Effector memory CD4-positive, alpha-beta T cell (primary cell): ENCODE data around the gene LAIR1.
A peak's percentile ranks its signal among the peaks of the same experiment; 100 is the strongest.
"Not testable (repeated sequence)": the region's sequence is repeated elsewhere in the genome, so short reads cannot be mapped to it uniquely, and the experiment has no call there.

Source experiments
- DNase-seq, 3 donors: peaks; one replicate each; pipeline ENCODE4 v3.0.0-alpha.2; 2020
- H3K27ac ChIP-seq: 2 replicates; pipeline ENCODE4 v1.7.0; 2013; ENCODE audit warnings: mild to moderate bottlenecking, low read length, moderate library complexity; ENCODE audit not compliant: insufficient read depth, poor library complexity, severe bottlenecking
- H3K27me3 ChIP-seq: replicated peaks from 2 replicates; pipeline ENCODE4 v1.7.0; 2013; ENCODE audit warnings: mild to moderate bottlenecking, low read length; ENCODE audit not compliant: insufficient read depth, control insufficient read depth, poor library complexity, severe bottlenecking
- H3K36me3 ChIP-seq: 2 replicates; pipeline ENCODE4 v1.7.0; 2013; ENCODE audit warnings: mild to moderate bottlenecking, low read length, moderate library complexity; ENCODE audit not compliant: control insufficient read depth, insufficient read depth
- H3K4me1 ChIP-seq: 2 replicates; pipeline ENCODE4 v1.7.0; 2013; ENCODE audit warnings: low read length, mild to moderate bottlenecking; ENCODE audit not compliant: control insufficient read depth, insufficient read depth, poor library complexity, severe bottlenecking
- H3K4me3 ChIP-seq: 2 replicates; pipeline ENCODE4 v1.7.0; 2013; ENCODE audit warnings: low read length, low read depth, mild to moderate bottlenecking; ENCODE audit not compliant: insufficient read depth, poor library complexity, severe bottlenecking
- H3K9me3 ChIP-seq: 2 replicates; pipeline ENCODE4 v1.7.0; 2013; ENCODE audit warnings: mild to moderate bottlenecking, low read length, moderate library complexity; ENCODE audit not compliant: control insufficient read depth

Gene LAIR1

DNA sequence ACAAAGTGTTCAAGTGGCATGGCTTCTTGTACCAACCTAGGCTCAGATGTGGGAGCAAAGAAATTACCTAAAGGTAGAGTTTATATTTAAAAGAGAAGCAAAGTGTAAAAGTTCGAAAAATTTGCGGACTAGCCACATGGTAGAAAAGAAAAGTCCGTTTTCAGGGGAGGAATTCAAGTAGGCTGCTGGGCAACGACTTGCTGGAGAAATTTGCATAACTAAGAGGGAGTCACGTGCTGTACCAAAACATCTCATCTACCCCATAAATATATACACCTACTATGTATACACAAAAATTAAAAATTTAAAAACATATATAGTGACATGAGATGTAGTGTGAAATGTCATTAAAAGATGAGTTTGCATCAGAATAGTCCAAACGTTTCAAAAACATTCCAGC lies 2.1 kb upstream of the LAIR1 start:
- Histone ChIP-seq H3K4me3 (no peak overlapping the region), H3K4me1 (peaks cover 40% of the 10 kb centered on the region), H3K27ac (no peak overlapping the region), H3K9me3 (no peaks in the 10 kb centered on the region), H3K27me3 (no peaks in the 10 kb centered on the region), H3K36me3 (no peaks in the 10 kb centered on the region)
- DNase-seq = no peak

GRCh38 chr19:54365798-54366197 lies 1.1 kb upstream of the LAIR1 start:
- H3K4me3 ChIP-seq, DNase-seq, H3K9me3 ChIP-seq, H3K27ac ChIP-seq, H3K36me3 ChIP-seq, H3K27me3 ChIP-seq: not testable (repeated sequence)
- peaks cover 38% of the 10 kb centered on the region for H3K4me1 ChIP-seq

DNA sequence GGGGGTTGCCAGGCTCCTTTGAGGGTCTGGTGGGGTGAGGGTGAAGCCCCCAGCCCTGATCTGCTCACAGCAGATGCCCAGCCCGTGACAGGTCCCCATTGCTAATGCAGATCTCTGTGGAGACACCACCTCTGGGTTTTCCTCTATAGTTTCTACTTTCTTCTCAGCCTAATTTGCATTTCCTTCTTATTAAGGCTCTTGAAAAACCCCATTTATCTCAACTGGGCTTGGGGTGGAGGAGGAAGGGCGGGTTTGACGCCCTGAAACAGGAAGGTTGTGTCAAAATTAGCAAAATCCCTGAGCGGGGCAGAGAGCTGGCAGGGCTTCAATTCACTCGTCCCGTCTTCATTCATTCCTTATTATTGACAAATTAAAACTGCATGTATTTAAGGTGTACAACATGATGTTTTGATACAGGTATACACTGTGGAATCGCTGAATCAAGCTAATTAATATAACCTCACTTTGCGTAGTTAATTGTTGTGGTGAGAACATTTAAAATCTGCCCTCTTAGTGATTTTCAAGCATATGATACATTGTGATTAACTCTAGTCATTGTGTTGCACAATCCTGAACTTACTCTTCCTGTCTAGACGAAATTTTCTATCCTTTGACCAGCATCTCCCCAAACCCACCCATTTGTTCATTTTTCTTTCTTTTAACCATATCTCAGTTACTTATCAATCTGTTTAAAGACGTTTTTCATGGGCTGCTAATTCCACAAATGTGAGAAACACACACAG lies 2.9 kb downstream of the LAIR1 start:
- Histone ChIP-seq H3K4me1 (peaks cover 33% of the 10 kb centered on the region), H3K27ac (peak overlapping the region; percentile 57), H3K4me3 (peak overlapping the region; percentile 25)
- not testable (repeated sequence) for H3K27me3 ChIP-seq, H3K36me3 ChIP-seq, DNase-seq, H3K9me3 ChIP-seq

DNA sequence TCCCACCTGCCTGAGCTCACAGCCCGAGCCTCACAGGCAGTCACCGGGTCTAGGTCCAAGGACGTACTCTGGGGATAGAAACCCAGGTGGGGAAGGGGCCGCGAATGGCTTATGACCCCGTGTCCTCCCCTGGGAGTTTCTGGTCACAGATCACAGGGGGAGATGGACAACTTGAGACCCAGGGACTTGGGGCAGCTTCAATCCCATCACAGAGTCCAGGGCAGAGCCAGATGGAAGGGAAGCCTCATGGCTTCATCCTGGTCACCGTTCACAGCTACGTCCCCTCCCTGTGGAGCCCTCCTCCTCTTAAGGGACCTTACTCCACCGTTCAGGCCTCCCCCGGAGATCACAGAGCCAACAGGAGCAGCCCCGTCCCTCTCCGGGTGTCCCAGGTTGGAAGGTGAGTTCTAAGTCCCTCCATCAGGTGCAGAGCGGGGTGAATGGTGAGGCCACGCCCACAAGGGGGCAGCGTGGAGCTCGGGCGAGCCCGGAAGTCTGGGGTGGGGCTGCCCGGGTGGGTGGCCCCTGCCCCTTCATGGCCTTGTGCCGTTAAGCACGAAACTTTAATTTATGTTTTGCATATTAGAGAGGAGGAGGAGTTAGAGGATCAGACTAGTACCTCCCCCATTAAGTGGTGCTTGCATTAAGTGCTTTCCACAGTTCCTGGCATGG lies 5.4 kb downstream of the LAIR1 start:
- not testable (repeated sequence) for H3K27ac ChIP-seq, H3K27me3 ChIP-seq
- peak; percentile 54 to 61 (median 57) for DNase-seq

GRCh38 chr19:54357381-54357780 lies 7.3 kb downstream of the LAIR1 start:
- Histone ChIP-seq H3K27me3 (no peaks in the 10 kb centered on the region), H3K4me1 (peaks cover 17% of the 10 kb centered on the region), H3K27ac (no peak overlapping the region), H3K4me3 (no peak overlapping the region), H3K36me3 (peaks cover 32% of the 10 kb centered on the region), H3K9me3 (no peaks in the 10 kb centered on the region)
- DNase-seq = no peak

More for the DNA sequence above, 5.4 kb downstream of the LAIR1 start:
- not testable (repeated sequence) for H3K4me3 ChIP-seq, H3K9me3 ChIP-seq
- Histone ChIP-seq H3K4me1 (peaks cover 25% of the 10 kb centered on the region), H3K36me3 (peaks cover 28% of the 10 kb centered on the region)

- no peak for DNase-seq
- Histone ChIP-seq H3K27ac (no peak overlapping the region), H3K4me1 (peaks cover 14% of the 10 kb centered on the region), H3K27me3 (no peaks in the 10 kb centered on the region), H3K4me3 (no peak overlapping the region), H3K9me3 (no peaks in the 10 kb centered on the region), H3K36me3 (peaks cover 32% of the 10 kb centered on the region)
Observed at GRCh38 chr19:54356444-54357056, 8.2 kb downstream of the LAIR1 start.

GRCh38 chr19:54355675-54356074 lies 9.1 kb downstream of the LAIR1 start:
- Histone ChIP-seq H3K27me3 (no peaks in the 10 kb centered on the region), H3K9me3 (no peaks in the 10 kb centered on the region), H3K27ac (no peak overlapping the region), H3K36me3 (peaks cover 32% of the 10 kb centered on the region), H3K4me3 (no peak overlapping the region), H3K4me1 (peaks cover 7% of the 10 kb centered on the region)
- DNase-seq = no peak

DNA sequence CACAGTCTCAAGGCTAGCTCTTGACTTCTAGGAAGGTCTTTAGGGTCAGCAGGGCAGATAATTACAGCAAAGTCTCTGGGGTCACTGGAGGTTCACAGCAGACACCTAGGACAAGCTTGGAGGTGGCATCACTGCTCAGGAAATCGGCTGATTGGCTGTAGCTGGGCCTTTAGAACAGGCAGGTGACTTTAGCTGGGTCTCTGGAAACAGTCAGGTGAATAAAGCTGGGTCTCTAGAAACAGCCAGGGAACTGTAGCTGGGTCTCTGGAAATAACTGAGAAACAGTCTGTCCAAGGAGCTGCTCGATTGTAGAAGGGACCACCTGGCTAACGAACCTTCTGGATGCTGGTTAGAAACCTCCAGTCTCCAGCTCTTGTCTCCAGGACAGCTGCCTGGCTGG lies 10.0 kb downstream of the LAIR1 start:
- peaks cover 32% of the 10 kb centered on the region for H3K36me3 ChIP-seq
- DNase-seq = no peak
- peaks cover 2% of the 10 kb centered on the region for H3K4me1 ChIP-seq
- H3K4me3 ChIP-seq = no peak overlapping the region
- no peaks in the 10 kb centered on the region for H3K9me3 ChIP-seq
- no peak overlapping the region for H3K27ac ChIP-seq
- H3K27me3 ChIP-seq = no peaks in the 10 kb centered on the region

- Histone ChIP-seq H3K27me3 (no peaks in the 10 kb centered on the region), H3K36me3 (peaks cover 32% of the 10 kb centered on the region), H3K4me1 (no peaks in the 10 kb centered on the region), H3K9me3 (no peaks in the 10 kb centered on the region), H3K27ac (no peak overlapping the region), H3K4me3 (no peak overlapping the region)
- no peak for DNase-seq
Observed at GRCh38 chr19:54352546-54352945, 12.2 kb downstream of the LAIR1 start.

DNA sequence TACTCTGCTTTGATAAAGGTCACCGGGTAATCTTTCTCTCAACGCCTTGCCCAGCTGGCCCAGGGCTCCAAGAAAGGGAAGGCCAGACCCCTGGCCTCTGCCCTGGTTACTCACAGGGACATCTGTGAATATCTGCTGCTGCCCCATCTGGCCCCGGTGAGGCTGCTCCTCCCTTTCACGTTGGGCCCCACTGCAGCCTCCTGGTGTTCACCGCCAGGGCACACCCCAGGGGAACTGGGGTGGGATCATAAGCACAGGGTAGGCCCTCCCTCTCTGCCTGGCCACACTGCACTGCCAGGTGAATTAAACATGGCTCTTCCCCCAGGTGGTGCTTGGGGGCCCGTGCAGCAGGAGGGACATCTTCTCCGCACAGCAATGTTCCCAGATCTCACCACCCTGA lies 12.7 kb downstream of the LAIR1 start:
- Histone ChIP-seq H3K9me3 (no peaks in the 10 kb centered on the region), H3K4me1 (no peaks in the 10 kb centered on the region), H3K4me3 (no peak overlapping the region), H3K27ac (no peak overlapping the region), H3K36me3 (peaks cover 30% of the 10 kb centered on the region), H3K27me3 (no peaks in the 10 kb centered on the region)
- no peak for DNase-seq
